GM12872 (cell line): ENCODE results near the gene TECPR2.
A peak's percentile ranks its signal among the peaks of the same experiment; 100 is the strongest.

Source experiments
- CTCF ChIP-seq: IDR thresholded peaks from 3 replicates; pipeline ENCODE4 v1.5.1; 2011; ENCODE audit warnings: low read depth, mild to moderate bottlenecking, low read length, moderate library complexity; ENCODE audit not compliant: insufficient read depth

The TECPR2 gene

GRCh38 chr14:102524451-102525218 lies 161.9 kb downstream of the TECPR2 start:
- peak; percentile 91 for TF ChIP-seq CTCF

- no peak for TF ChIP-seq CTCF
Measured at GRCh38 chr14:102525219-102525928, 162.6 kb downstream of the TECPR2 start.

- TF ChIP-seq CTCF, result no peak
Measured at GRCh38 chr14:102525929-102526497, 163.3 kb downstream of the TECPR2 start.

GRCh38 chr14:102528431-102529170 lies 165.9 kb downstream of the TECPR2 start:
- no peak for TF ChIP-seq CTCF

- no peak for TF ChIP-seq CTCF
Measured at GRCh38 chr14:102530828-102531478, 168.2 kb downstream of the TECPR2 start.

- TF ChIP-seq CTCF, result no peak
Measured at GRCh38 chr14:102532204-102532658, 169.5 kb downstream of the TECPR2 start.
